C4-2B (cell line): ENCODE data around the gene C1orf232.

Source experiments
- H3K27ac ChIP-seq: fragments of 450-650 bp; 2 replicates; pipeline ENCODE4 v1.5.1; 2017
- ZFX ChIP-seq: fragments of 450-650 bp; IDR thresholded peaks from 2 replicates; pipeline ENCODE4 v1.6.1; 2017
- TF ChIP-seq, protein P1 (sequence below): fragments of 450-650 bp; conservative IDR thresholded peaks from 2 replicates; pipeline ENCODE4 v1.5.1; 2017; ENCODE audit warnings: mild to moderate bottlenecking

C1orf232 gene

DNA sequence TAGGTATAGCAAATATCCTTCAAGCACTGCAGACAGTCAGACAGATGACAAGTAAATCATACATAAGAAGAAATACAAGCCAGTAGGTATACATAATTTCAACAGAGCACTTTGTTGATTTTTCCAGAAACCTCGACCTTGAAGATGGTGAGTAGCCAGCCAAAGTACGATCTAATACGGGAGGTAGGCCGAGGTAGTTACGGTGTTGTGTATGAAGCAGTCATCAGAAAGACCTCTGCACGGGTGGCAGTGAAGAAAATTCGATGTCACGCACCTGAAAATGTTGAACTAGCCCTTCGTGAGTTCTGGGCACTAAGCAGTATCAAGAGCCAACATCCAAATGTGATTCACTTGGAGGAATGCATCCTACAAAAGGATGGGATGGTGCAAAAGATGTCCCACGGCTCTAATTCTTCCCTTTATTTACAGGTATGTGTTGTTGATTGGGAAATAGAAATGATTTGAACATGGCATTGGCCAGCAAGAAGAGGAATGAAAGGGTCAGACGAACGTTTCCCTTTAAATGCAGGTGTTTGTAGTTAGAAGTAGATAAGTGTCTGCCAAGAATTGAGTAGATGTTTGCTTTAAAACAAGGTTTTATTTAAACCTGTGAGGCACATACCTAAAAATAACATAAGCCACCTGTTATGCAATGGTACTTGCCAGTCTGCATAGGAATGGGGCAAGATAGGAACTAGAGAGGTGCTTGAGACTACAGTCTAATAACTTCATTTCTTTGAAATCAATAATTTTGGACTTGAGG is 54.4 kb downstream of the C1orf232 start:
- TF ChIP-seq ZFX: no peak
- TF ChIP-seq, protein P1, sequence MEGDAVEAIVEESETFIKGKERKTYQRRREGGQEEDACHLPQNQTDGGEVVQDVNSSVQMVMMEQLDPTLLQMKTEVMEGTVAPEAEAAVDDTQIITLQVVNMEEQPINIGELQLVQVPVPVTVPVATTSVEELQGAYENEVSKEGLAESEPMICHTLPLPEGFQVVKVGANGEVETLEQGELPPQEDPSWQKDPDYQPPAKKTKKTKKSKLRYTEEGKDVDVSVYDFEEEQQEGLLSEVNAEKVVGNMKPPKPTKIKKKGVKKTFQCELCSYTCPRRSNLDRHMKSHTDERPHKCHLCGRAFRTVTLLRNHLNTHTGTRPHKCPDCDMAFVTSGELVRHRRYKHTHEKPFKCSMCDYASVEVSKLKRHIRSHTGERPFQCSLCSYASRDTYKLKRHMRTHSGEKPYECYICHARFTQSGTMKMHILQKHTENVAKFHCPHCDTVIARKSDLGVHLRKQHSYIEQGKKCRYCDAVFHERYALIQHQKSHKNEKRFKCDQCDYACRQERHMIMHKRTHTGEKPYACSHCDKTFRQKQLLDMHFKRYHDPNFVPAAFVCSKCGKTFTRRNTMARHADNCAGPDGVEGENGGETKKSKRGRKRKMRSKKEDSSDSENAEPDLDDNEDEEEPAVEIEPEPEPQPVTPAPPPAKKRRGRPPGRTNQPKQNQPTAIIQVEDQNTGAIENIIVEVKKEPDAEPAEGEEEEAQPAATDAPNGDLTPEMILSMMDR: no peak
- H3K27ac ChIP-seq: no peak overlapping the region
